Epithelial cell of prostate (primary cell): Measurements from ENCODE around the gene SLC25A30.
"Not testable (repeated sequence)": the region's sequence is repeated elsewhere in the genome, so short reads cannot be mapped to it uniquely, and the experiment has no call there.

Experiments
- DNase-seq: peaks from one replicate; pipeline ENCODE4 v3.0.0-alpha.2; 2011; ENCODE audit warnings: low read depth, low spot score
- H3K27ac ChIP-seq: fragments of 450-650 bp; 2 replicates; pipeline ENCODE4 v1.5.1; 2017; ENCODE audit warnings: mild to moderate bottlenecking

Gene SLC25A30

DNA sequence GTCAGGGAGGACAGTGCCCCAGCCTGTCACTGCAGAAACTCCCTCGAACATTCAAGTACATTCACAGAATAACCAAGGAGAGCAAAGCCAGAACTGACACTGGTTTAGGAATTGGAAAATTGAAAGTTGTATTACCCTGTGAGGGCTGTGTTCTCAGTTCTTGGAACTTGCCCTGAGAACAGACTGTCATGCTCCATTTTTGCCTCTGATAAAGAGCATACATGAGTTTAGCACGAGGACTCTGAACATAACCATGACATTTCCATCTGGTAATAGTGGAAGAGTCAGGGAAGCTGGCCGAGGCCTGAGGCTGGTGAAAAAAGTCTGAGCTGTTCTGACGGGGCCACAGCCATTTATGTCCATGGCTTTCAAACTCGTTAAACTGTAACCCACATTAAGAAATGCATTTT, 15.2 kb upstream of the SLC25A30 start:
- DNase-seq = no peak
- H3K27ac ChIP-seq = no peak overlapping the region

DNA sequence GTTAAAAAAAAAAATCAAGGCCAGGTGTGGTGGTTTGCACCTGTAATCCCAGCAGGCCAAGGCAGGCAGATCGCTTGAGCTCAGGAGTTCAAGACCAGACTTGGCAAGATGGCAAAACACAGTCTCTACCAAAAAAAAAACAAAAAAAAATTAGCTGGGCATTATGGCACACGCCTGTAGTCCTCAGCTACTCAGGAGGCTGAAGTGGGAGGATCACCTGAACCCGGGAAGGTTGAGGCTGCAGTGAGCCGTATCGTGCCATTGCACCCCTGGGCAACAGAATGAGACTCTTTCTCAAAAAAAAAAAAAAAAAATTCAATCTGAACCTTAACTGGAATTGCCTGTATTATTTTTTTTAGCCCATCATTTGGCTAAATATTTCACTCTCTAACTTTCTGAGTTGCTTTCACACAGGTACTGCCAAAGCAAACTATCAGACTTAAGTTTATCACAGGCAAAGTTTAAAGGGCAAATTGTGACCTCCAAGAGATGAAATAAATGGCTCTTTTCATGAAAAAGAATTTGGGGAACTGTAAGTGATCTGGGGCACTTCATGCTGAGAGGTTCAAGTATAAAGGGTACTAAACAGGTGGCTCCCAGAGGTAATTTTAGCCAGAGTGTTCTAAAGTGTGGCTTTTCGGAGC, 14.7 kb upstream of the SLC25A30 start:
- DNase-seq = no peak
- H3K27ac ChIP-seq = no peak overlapping the region

DNA sequence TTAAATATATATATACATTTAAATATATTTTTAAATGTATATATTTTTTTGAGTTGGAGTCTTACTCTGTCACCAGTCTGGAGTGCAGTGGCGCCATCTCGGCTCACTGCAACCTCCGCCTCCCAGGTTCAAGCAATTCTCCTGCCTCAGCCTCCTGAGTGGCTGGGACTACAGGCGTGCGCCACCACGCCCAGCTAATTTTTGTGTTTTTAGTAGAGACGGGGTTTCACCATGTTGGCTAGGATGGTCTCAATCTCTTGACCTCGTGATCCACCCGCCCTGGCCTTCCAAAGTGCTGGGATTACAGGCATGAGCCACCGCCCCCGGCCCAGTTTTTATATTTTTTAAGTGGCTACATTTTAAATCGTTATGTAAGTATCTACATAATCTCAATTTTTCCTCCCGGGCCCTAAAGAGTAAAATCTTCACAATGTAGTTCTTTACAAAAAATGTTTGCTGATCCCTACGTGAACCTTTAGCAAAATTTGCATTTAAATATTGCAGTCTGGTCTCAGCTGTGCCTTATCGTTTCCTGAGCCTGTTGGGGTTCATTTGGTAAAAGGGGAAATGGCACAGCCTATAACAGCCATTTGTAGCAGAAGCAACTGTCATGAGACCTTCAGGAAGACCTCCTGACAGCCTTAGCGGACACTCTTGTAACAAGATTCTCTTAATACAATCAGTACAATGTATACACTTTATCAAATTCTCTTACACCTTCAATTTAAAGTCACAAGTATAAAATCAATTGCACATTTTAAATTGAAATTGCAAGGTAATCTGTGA, 8.1 kb upstream of the SLC25A30 start:
- DNase-seq, H3K27ac ChIP-seq: not testable (repeated sequence)

DNA sequence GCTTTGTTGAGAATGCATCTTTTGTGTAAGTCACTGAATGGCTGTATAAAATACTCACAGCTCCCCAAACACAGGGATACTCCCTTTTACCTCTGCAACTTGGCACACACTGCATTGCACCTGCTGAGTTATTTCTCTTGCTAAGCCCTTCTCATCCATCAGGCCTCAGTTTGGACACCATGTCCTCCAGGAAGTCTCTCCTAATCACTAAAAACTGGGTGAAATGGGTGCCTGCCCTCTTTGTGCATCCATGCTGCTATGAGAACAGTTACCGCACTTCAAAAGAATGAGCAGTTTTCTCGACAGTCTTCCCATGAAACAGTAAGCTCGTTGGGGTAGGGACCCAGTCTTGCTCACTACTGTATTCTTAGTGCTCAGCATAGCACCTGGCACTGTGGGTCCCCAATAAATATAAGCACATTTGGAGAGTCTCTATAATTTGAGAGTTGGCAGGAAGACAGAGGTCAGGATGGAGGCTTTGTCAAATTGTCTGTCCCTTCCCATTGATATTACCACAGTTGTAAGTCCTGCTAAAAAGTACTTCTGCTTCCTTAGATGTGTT, 4.6 kb upstream of the SLC25A30 start:
- no peak overlapping the region for H3K27ac ChIP-seq
- DNase-seq = no peak

DNA sequence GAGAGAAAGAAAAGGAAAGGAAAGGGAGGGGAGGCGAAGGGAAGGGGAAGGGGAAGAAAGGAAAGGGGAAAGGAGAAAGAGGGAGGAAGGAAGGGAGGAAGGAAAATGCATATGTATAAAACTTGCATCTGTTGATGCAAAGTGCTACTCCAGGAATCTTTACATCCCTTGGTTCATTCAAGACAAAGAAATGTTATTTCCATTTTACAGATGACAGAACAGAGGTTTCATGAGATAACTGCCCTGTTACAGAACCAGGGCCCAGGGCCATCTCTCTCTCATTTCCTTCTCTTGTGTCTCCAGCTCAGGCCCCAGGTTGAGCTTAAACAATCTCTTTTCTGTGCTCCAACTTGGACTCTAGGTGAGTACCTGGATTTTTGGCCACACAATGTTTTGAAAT, 1.8 kb upstream of the SLC25A30 start:
- H3K27ac ChIP-seq = no peak overlapping the region
- DNase-seq = no peak

DNA sequence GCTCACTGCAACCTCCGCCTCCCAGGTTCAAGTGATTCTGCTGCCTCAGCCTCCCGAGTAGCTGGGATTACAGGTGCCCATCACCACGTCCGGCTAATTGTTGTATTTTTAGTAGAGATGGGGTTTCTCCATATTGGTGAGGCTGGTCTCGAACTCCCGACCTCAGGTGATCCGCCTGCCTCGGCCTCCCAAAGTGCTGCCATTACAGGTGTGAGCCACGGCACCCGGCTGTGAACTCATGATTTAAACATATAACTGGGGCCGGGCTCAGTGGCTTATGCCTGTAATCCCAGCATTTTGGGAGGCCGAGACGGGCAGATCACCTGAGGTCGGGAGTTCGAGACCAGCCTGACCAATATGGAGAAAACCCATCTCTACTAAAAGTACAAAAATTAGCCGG, 1.2 kb upstream of the SLC25A30 start:
- not testable (repeated sequence) for H3K27ac ChIP-seq, DNase-seq

DNA sequence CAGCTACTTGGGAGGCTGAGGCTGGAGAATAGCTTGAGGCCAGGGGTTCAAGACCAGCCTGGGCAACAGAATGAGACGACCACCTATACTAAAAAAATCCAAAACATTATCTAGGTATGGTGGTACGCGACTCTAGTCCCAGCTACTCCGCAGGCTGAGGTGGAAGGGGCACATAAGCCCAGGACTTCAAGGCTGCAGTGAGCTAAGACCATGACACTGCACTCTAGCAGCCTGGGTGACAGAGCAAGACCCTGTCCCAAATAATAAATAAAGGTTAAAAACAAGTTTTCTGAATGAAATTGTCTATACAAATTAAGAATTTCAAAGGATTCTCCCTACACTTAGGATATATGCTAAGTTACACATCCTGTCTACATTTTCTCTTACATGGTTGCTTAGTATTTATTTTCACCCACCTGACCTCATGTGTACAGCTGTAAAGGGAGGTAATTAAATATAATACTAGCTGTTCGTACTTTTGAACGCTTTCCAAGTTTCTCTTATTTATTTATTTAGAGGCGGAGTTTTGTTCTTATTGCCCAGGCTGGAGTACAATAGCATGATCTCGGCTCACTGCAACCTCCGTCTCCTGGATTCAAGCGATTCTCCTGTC, 1.6 kb downstream of the SLC25A30 start:
- peak overlapping the region; percentile 71 for H3K27ac ChIP-seq

DNA sequence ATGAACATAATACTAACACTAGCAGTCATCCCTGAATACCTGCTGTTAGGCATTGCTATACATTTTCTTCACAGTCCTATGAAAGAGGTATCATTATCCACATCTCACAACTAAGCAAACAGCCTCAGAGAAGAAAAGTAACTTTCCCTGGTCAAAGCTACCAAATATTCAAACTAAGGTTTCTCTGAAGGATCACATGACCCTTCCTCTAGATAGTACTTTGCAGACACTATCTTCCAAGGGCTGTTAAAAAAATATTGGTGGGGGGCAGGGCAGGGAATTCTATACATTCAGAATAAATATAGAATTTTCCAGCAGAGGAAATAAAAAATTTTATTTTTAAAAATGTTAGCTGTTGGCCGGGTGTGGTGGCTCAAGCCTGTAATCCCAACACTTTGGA, 3.1 kb downstream of the SLC25A30 start:
- peak overlapping the region; percentile 77 for H3K27ac ChIP-seq
- DNase-seq = no peak

More for the DNA sequence above, 1.6 kb downstream of the SLC25A30 start:
- DNase-seq = no peak

DNA sequence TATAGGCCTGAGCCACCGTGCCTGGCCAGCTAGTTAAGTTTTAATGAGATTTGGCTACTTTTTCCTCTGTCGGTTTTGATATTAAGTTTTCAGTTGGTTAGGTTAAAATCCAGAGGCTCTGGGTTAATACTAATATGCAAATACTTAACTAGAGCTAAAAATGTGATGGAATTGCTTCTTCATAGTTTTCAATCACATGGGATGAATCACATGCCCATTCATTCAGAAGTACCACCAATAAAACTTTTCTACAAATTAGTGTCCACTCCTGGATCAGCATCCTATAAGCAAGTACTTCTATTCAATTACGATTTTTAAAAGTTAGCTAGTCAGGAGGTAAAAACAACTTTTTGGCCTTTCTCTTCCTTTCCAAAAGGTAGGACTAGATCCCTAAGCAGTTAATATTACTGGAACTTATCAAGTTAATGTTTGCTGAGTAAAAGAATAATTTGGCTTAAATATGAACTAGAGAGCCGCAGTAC, 4.3 kb downstream of the SLC25A30 start:
- peak overlapping the region; percentile 77 for H3K27ac ChIP-seq

DNA sequence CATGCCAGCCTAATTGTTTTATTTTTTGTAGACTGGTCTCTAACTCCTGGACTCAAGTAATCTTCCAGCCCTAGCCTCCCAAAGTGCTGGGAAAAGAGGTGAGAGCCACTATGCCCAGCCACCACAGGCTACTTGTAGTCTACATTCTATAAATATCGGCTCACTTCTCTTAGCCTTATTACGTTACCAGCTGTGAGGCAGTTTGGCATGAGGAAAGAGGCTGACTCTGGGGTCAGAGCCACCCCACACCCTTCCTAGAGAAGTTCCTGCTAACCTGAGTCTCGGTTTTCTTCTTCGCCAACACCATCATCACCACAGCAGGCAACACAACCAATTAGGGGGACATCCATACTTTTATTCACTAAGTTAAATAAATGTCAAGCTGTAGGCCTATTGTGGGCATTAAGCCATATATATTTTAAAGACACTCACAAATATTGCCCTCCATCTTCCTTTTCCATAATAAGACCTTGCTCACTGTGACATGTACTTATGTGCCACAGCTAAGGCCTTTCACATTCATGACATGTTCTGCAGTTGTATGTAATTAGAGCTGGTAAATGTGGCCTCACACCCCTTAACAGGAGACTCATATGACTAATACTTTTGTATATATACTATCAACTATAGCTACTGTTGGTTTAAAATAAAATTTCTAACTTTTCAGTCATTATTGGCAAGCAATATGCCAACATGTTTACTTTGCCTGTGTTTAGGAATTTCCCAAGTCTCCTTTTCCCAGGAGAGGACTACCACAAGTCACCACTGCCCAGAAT, 5.7 kb downstream of the SLC25A30 start:
- H3K27ac ChIP-seq = no peak overlapping the region
- DNase-seq = no peak

More for the DNA sequence above, 4.3 kb downstream of the SLC25A30 start:
- DNase-seq = no peak

DNA sequence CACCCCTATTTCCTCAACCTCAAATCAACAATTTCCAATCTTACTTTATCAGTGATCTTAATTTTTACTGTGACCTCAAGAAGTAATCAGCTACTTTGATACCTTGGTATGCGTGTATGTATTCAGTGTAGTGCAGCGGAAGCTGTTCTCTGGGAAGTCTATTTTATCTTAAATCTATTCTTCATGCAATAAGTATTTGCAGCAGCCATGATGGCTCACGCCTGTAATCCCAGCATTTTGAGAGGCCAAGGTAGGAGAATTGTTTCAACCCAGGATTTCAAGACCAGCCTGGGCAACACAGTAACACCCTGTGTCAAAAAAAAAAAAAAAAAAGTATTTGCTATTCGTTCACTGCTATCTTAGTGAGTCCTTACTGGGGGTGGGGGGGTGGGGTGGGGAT, 6.5 kb downstream of the SLC25A30 start:
- no peak for DNase-seq
- H3K27ac ChIP-seq = no peak overlapping the region

DNA sequence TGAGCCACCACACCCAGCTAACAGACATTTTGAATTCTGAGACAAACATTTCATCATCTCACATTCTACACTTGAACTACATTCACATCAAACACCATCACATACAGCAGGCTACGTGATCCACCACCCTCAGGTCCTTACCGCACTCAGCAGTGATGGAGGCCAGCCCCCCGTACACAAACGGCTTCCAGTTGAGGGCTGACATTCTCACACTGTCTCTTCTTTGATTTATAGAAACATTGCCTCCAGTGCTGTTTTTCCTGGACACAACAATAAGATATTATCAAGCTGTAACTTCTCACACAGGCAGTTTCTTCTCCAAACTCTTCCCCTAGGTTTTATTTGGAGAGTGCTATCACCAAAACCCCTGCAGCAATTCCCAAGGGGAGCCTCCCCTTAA, 7.0 kb downstream of the SLC25A30 start:
- H3K27ac ChIP-seq = no peak overlapping the region

DNA sequence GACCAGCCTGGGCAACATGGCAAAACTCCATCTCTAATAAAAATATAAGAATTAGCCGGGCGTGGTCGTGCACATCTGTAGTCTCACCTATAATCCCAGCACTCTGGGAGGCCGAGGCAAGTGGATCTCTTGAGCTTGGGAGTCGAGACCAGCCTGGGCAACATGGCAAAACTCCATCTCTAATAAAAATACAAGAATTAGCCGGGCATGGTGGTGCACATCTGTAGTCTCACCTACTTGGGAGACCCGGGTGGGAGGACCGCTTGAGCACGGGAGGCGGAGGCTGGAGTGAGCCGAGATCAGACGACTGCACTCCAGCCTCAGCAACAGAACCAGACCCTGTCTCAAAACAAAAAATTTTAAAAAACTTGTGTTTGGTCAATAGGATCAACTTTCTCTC, 7.7 kb downstream of the SLC25A30 start:
- H3K27ac ChIP-seq = no peak overlapping the region
- no peak for DNase-seq

More for the DNA sequence above, 7.0 kb downstream of the SLC25A30 start:
- DNase-seq = no peak

DNA sequence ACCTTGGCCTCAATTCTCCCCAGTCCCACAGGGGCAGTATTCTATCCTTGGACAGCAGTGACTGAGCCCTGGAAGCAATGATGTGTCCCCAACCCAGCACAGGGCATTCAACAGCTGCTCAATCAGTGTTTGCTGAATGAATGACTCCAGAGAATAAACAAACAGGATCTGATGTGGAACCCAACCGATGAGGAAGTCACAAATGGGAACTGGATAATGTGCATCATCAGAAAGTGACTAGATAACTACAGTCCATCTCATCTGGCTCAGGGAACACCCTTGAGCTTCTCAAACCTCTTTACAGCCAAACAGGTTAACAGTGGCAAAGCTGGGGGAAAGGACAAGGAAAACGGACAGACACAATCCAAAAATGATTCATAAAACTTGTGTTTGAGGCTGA, 8.2 kb downstream of the SLC25A30 start:
- no peak overlapping the region for H3K27ac ChIP-seq
- DNase-seq = no peak

DNA sequence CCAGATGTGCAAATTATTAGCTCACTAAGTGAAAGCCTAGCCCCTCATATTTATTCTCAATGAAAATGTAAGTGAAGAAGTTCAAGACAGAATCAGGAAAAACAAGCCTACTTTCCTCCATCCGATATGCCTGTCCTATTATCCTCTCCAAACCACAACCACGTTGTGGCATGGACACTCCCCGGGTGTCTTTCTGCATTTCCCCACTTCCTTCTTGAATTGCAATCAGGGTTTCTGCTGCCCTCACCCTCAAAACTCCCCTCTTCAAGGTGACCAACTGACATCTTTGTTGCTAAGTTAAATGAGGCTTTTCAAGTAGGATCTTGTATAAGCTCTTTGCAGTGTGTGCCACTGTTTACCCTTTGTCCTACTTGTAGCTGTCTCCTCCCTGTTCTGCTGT, 11.8 kb downstream of the SLC25A30 start:
- DNase-seq = no peak
- no peak overlapping the region for H3K27ac ChIP-seq

DNA sequence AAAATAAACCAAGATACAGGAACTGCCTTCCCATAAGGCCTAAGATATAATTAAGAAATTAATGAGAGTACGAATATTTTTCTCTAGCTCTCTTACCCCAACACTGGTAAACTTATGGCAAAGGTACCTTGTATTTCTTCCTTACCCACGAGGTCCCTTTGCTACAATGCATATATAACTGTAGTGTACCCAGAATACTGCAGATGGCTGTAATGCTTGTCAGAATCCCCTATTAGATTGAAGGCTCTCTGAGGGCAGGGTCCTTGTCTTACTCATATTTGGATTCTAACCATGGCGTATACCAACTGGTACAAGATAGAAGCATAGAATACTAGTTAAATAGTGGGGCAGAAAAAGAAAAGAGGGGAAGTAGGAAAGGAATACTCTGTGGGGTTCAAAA, 15.1 kb downstream of the SLC25A30 start:
- H3K27ac ChIP-seq = no peak overlapping the region
- no peak for DNase-seq

DNA sequence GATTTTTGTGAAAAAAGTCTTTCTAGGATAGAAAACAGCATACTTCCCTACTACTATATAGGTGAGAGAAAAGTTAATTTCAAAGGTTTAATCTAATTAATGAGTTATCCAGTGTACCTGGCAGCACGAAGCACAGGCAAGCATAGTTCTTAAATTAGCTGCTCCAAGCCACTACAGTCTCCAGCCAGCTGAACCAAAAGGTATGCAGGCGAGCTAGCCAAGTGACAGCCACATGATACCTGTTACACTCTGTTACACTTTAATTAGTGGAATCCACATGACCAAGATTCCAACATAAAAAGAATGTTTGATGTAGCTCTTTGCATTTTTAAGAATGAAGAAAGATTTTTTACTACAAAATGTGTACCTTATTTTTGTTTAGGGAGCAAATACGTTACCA, 15.5 kb downstream of the SLC25A30 start:
- DNase-seq = no peak
- H3K27ac ChIP-seq = no peak overlapping the region

DNA sequence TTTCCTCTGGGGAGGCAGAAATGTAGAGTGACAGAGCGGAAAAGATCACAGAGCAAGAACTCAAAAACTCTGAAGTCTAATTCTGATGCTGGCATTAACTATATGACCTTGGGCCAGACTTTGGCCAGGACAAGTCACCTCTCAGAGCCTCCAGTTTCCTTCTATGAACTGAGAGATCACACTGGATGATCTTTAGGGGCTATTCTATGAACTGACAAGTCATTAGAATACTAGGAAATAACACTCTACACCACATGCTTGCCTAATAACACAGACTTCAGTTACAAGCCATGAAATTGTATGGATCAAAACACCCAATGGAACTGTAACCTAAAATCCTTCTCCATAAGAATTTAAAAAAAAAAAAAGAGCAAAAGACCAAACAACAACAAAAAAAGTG, 16.9 kb downstream of the SLC25A30 start:
- no peak for DNase-seq
- H3K27ac ChIP-seq = no peak overlapping the region

DNA sequence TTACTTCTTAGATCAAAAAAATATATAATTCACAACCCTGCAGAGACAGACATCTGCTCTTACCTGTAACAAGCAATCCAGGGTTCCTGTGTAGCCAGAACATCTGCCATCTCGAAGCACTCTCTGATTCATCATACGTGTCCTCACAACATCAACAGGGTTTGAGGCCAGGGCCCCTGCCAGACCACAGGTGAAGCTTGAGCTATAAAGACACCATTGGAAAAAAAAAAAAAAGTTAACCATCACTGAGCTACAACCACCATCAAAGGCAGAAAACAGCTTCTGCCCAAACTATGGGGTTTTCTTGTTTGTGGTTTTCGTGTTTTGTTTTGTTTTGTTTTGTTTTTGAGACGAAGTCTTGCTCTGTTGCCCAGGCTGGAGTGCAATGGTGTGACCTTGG, 19.3 kb downstream of the SLC25A30 start:
- H3K27ac ChIP-seq = no peak overlapping the region

DNA sequence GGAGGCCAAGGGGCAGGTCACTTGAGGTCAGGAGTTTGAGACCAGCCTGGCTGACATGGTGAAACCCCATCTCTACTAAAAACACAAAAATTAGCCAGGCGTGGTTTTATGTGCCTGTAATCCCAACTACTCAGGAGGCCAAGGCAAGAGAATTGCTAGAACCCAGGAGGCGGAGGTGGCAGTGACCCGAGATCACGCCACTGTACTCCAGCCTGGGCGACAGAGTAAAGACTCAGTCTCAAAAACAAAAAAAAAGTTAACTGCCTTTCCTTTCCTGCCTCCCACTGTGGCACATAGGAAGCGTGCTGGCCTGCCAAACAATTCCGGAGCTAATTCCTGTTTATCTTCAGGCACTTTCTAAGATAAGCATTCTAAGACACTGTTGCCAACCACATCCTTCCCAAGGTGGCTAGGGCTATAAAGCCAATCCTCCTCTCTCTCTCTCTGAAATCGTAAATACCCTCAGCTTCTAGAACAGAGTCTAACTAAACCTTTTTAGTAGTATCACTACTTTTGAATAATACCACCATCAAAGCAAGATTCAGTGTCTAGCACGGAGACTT, 21.6 kb downstream of the SLC25A30 start:
- no peak overlapping the region for H3K27ac ChIP-seq
- DNase-seq = no peak

More for the DNA sequence above, 19.3 kb downstream of the SLC25A30 start:
- DNase-seq = no peak
